B cell (primary cell): ENCODE measurements around the gene ZSCAN4.

Experiments
- EZH2 ChIP-seq: IDR thresholded peaks from 2 replicates; pipeline ENCODE4 v1.6.1; 2012; ENCODE audit warnings: borderline replicate concordance, low read depth, mild to moderate bottlenecking, moderate library complexity, low read length; ENCODE audit not compliant: insufficient read depth, poor library complexity, severe bottlenecking
- TF ChIP-seq, protein P1 (sequence below): fragments of 200-600 bp; IDR thresholded peaks from one replicate; pipeline ENCODE4 v1.8.0; 2022; ENCODE audit warnings: antibody characterized with exemption, mild to moderate bottlenecking

DNA sequence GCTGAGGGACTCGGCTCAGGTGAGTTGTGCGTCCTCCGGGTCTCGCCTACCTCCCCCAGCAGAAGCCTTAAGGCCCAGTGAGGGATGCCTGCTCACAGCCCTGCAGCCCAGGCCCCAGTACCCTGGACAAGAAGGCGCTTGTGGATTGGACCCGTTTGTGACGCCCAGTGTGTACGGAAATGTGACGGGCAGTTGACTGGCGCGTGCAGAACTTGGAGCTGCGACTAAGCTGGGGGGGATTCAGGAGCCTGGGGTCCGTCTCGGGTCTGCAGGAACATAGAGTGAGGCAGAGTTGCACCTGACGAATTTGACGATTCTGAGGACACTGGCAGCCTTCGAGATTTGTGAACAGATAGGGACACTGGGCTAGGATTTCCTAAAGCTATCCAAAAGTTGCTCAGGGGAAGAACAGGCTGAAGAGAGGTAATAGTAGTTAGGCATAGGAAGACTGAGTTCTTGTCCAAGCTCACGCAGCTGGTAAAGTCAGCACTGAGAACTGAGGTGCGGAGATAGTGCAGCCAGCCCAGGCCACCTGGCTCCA, 13.6 kb downstream of the ZSCAN4 start:
- TF ChIP-seq EZH2, result no peak
- TF ChIP-seq, protein P1, sequence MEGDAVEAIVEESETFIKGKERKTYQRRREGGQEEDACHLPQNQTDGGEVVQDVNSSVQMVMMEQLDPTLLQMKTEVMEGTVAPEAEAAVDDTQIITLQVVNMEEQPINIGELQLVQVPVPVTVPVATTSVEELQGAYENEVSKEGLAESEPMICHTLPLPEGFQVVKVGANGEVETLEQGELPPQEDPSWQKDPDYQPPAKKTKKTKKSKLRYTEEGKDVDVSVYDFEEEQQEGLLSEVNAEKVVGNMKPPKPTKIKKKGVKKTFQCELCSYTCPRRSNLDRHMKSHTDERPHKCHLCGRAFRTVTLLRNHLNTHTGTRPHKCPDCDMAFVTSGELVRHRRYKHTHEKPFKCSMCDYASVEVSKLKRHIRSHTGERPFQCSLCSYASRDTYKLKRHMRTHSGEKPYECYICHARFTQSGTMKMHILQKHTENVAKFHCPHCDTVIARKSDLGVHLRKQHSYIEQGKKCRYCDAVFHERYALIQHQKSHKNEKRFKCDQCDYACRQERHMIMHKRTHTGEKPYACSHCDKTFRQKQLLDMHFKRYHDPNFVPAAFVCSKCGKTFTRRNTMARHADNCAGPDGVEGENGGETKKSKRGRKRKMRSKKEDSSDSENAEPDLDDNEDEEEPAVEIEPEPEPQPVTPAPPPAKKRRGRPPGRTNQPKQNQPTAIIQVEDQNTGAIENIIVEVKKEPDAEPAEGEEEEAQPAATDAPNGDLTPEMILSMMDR, result no peak
